KMS-11 (cell line): ENCODE data around the gene SP100.

ENCODE experiments used
- H2AFZ ChIP-seq: fragments of 200-600 bp; sonication (generic); 2 replicates; pipeline ENCODE4 v1.6.1; 2016; ENCODE audit warnings: antibody characterized with exemption, mixed run types, low read depth
- H3K27ac ChIP-seq: fragments of 200-600 bp; sonication (generic); 2 replicates; pipeline ENCODE4 v1.6.1; 2016; ENCODE audit warnings: mild to moderate bottlenecking, mixed run types
- H3K27me3 ChIP-seq: fragments of 200-600 bp; sonication (generic); 2 replicates; pipeline ENCODE4 v1.6.1; 2017; ENCODE audit warnings: mild to moderate bottlenecking, low read depth, mixed run types, moderate library complexity; ENCODE audit not compliant: insufficient read depth
- H3K36me3 ChIP-seq: fragments of 200-600 bp; sonication (generic); 2 replicates; pipeline ENCODE4 v1.6.1; 2017; ENCODE audit warnings: mild to moderate bottlenecking, mixed run types; ENCODE audit not compliant: insufficient read depth
- H3K4me1 ChIP-seq: fragments of 200-600 bp; sonication (generic); 2 replicates; pipeline ENCODE4 v1.6.1; 2016; ENCODE audit warnings: mild to moderate bottlenecking, low read depth, mixed run types; ENCODE audit not compliant: poor library complexity, severe bottlenecking
- H3K4me2 ChIP-seq: fragments of 200-600 bp; sonication (generic); 2 replicates; pipeline ENCODE4 v1.7.0; 2016; ENCODE audit warnings: mild to moderate bottlenecking, mixed run types
- H3K4me3 ChIP-seq: fragments of 200-600 bp; sonication (generic); IDR thresholded peaks from 2 replicates; pipeline ENCODE4 v1.6.1; 2017; ENCODE audit warnings: low read depth, low read length, mixed read lengths; ENCODE audit not compliant: insufficient read depth
- H3K79me2 ChIP-seq: fragments of 200-600 bp; sonication (generic); 2 replicates; pipeline ENCODE4 v1.6.1; 2016; ENCODE audit warnings: low read depth, mixed run types; ENCODE audit not compliant: insufficient read depth
- H3K9ac ChIP-seq: fragments of 200-600 bp; sonication (generic); 2 replicates; pipeline ENCODE4 v1.6.1; 2016; ENCODE audit warnings: mild to moderate bottlenecking, mixed run types
- H4K20me1 ChIP-seq: fragments of 200-600 bp; sonication (generic); 2 replicates; pipeline ENCODE4 v1.6.1; 2016; ENCODE audit warnings: mild to moderate bottlenecking, mixed run types; ENCODE audit not compliant: insufficient read depth
- TF ChIP-seq, protein P1 (sequence below): fragments of 200-600 bp; sonication (generic); conservative IDR thresholded peaks from 2 replicates; pipeline ENCODE4 v1.6.1; 2017; ENCODE audit warnings: low read depth, mild to moderate bottlenecking, antibody characterized with exemption, low read length, moderate library complexity, mixed read lengths

The SP100 gene

DNA sequence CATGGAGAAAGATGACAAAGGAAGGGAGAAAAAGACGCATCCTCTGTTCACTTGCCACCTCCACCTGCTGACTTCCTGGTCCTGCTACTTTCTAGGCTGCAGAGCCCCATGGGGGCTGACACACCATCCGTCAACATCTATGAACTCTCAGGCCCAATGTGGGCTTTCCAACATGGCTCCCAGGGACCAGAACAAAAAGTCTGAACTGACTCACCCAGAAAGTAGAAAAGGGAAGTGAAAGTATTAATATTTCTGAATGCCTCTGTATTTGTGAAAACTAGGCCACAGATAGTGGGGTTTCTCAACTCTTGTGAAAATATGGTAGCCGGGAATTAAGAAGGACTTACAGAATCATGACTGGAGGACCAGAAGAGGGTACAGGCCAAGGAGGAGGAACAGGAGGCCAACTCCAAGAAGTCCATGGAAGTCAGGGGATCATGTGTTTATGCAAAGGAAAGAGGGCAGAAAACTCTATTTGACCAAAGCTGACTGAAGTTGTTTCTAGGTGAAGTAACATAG lies 173.6 kb downstream of the SP100 start:
- TF ChIP-seq, protein P1, sequence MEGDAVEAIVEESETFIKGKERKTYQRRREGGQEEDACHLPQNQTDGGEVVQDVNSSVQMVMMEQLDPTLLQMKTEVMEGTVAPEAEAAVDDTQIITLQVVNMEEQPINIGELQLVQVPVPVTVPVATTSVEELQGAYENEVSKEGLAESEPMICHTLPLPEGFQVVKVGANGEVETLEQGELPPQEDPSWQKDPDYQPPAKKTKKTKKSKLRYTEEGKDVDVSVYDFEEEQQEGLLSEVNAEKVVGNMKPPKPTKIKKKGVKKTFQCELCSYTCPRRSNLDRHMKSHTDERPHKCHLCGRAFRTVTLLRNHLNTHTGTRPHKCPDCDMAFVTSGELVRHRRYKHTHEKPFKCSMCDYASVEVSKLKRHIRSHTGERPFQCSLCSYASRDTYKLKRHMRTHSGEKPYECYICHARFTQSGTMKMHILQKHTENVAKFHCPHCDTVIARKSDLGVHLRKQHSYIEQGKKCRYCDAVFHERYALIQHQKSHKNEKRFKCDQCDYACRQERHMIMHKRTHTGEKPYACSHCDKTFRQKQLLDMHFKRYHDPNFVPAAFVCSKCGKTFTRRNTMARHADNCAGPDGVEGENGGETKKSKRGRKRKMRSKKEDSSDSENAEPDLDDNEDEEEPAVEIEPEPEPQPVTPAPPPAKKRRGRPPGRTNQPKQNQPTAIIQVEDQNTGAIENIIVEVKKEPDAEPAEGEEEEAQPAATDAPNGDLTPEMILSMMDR, result no peak
- H3K27me3 ChIP-seq, result no peaks in the 10 kb centered on the region
- peak overlapping the region; percentile 36; the same call in 1 of the 2 replicates for H2AFZ ChIP-seq
- H4K20me1 ChIP-seq, result no peaks in the 10 kb centered on the region
- 0 out of 2 replicates have a peak overlapping the region, but pooled peaks have one; percentile 20 for H3K4me2 ChIP-seq
- H3K4me1 ChIP-seq, result peaks cover 16% of the 10 kb centered on the region
- no peaks in the 10 kb centered on the region for H3K36me3 ChIP-seq
- no peaks in the 10 kb centered on the region for H3K79me2 ChIP-seq
- no peak overlapping the region for H3K27ac ChIP-seq
- H3K9ac ChIP-seq, result no peak overlapping the region
- H3K4me3 ChIP-seq, result no peak overlapping the region

DNA sequence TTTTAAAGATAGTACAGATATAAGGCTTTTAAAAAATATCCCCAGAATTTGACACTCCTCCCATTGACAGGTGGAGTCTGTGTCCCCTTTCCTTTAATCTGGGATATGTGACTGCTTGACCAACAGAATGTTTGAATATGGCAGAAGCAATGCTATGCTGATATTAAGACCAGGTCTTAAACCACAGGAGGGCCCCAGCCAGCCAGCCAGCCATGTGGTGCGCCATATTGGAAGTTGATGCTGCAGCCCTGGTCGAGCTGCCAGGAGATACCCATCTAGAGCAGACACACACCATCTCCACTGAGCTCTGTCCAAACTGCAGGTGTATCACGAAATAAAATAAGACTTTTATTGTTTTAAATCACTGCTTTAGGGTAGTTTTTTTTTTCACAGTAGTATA lies 174.3 kb downstream of the SP100 start:
- H3K4me2 ChIP-seq, result no peak overlapping the region
- H3K36me3 ChIP-seq, result no peaks in the 10 kb centered on the region
- no peak overlapping the region for H3K27ac ChIP-seq
- H3K27me3 ChIP-seq, result no peaks in the 10 kb centered on the region
- no peak overlapping the region for H2AFZ ChIP-seq
- H3K4me1 ChIP-seq, result peaks cover 16% of the 10 kb centered on the region
- no peak overlapping the region for H3K9ac ChIP-seq
- no peaks in the 10 kb centered on the region for H4K20me1 ChIP-seq
- no peaks in the 10 kb centered on the region for H3K79me2 ChIP-seq
- TF ChIP-seq, protein P1, result no peak
- H3K4me3 ChIP-seq, result no peak overlapping the region

DNA sequence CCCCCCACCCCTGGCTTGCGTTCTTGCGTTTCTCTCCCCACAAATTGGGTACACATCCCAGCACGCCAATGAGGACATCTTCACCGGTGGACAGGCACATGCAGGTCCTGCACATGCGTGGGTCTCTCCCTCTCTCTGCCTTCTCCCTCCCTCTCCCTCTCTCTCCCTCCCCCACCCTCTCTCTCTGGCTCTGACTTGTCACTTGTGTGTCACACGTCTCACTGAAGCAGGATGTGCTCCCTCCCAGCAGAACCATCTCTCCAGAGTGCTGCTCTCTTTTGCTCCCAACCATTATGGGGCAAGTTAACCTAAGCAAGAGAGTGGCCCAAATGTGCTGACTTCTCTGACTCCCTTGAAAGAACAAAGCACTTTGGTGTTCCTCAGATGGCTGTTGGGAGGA lies 175.8 kb downstream of the SP100 start:
- Histone ChIP-seq H3K36me3 (no peaks in the 10 kb centered on the region), H3K4me3 (no peak overlapping the region), H3K27me3 (no peaks in the 10 kb centered on the region), H3K79me2 (no peaks in the 10 kb centered on the region), H3K4me1 (peaks cover 16% of the 10 kb centered on the region), H3K4me2 (no peak overlapping the region), H2AFZ (no peak overlapping the region), H3K27ac (no peak overlapping the region), H4K20me1 (no peaks in the 10 kb centered on the region), H3K9ac (no peak overlapping the region)
- TF ChIP-seq, protein P1, result no peak

DNA sequence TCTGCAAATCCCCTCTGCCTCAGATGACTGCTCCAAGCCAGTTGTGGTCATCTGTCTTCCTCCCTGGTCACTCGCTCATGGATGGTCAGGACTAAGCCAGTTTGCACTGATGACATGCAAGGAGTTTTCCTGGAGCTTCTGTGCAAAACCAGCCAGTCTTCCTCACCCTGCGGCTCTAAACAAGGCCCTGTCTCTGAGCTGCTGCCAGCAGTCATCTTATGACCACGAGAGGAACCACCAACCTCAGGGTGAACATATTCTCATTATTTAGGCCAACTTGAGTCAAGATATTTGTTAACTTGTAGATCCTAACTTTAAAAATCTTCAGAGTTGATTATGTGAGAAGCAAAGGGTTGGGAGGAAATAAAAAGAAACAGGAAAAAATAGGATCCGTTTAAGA lies 176.8 kb downstream of the SP100 start:
- peaks cover 16% of the 10 kb centered on the region for H3K4me1 ChIP-seq
- no peak overlapping the region for H2AFZ ChIP-seq
- no peaks in the 10 kb centered on the region for H3K36me3 ChIP-seq
- H3K4me2 ChIP-seq, result no peak overlapping the region
- no peak overlapping the region for H3K27ac ChIP-seq
- H3K27me3 ChIP-seq, result no peaks in the 10 kb centered on the region
- H3K4me3 ChIP-seq, result no peak overlapping the region
- H3K79me2 ChIP-seq, result no peaks in the 10 kb centered on the region
- no peak overlapping the region for H3K9ac ChIP-seq
- H4K20me1 ChIP-seq, result no peaks in the 10 kb centered on the region
- TF ChIP-seq, protein P1, result no peak
